Activated T-cell treated with anti-CD3 and anti-CD28 coated beads for 24 hours (primary cell): ENCODE measurements around the gene KIR3DL3.
"Not testable (repeated sequence)": the region's sequence is repeated elsewhere in the genome, so short reads cannot be mapped to it uniquely, and the experiment has no call there.

Source experiments
- DNase-seq: peaks from one replicate; pipeline ENCODE4 v3.0.0-alpha.2; 2020; ENCODE audit warnings: low read depth

KIR3DL3 gene

GRCh38 chr19:54731191-54731590 is 6.9 kb downstream of the KIR3DL3 start:
- no peak for DNase-seq

GRCh38 chr19:54738306-54738705 is 14.1 kb downstream of the KIR3DL3 start, which contains the start of gene KIR2DL3:
KIR2DL3 (plus strand) TSS chr19:54738513; CDS start chr19:54738546, 33 bp downstream.
- not testable (repeated sequence) for DNase-seq

GRCh38 chr19:54738715-54739114 is 14.5 kb downstream of the KIR3DL3 start:
- no peak for DNase-seq

- DNase-seq: no peak
Measured at GRCh38 chr19:54739587-54740497, 15.6 kb downstream of the KIR3DL3 start.

- DNase-seq: not testable (repeated sequence)
Measured at GRCh38 chr19:54741950-54742349, 17.7 kb downstream of the KIR3DL3 start.

- DNase-seq: not testable (repeated sequence)
Measured at GRCh38 chr19:54744080-54744479, 19.8 kb downstream of the KIR3DL3 start.

- not testable (repeated sequence) for DNase-seq
Measured at GRCh38 chr19:54747614-54748322, 23.5 kb downstream of the KIR3DL3 start.

- not testable (repeated sequence) for DNase-seq
Measured at GRCh38 chr19:54750276-54750675, 26.0 kb downstream of the KIR3DL3 start.

GRCh38 chr19:54756204-54757110 is 32.2 kb downstream of the KIR3DL3 start:
- not testable (repeated sequence) for DNase-seq

GRCh38 chr19:54758577-54758976 is 34.3 kb downstream of the KIR3DL3 start:
- DNase-seq: not testable (repeated sequence)

- DNase-seq: not testable (repeated sequence)
Measured at GRCh38 chr19:54764219-54764618, 40.0 kb downstream of the KIR3DL3 start.

GRCh38 chr19:54766464-54766863 is 42.2 kb downstream of the KIR3DL3 start:
- not testable (repeated sequence) for DNase-seq

- DNase-seq: not testable (repeated sequence)
Measured at GRCh38 chr19:54769646-54770045, 45.4 kb downstream of the KIR3DL3 start, which contains the start of gene KIR2DL1. KIR2DL1 (plus strand) TSS chr19:54769793; CDS start chr19:54769851, 58 bp downstream.

GRCh38 chr19:54770511-54770910 is 46.3 kb downstream of the KIR3DL3 start:
- DNase-seq: not testable (repeated sequence)

GRCh38 chr19:54771018-54771960 is 47.0 kb downstream of the KIR3DL3 start:
- not testable (repeated sequence) for DNase-seq

GRCh38 chr19:54772666-54773065 is 48.4 kb downstream of the KIR3DL3 start:
- not testable (repeated sequence) for DNase-seq

- DNase-seq: not testable (repeated sequence)
Measured at GRCh38 chr19:54775095-54775815, 51.0 kb downstream of the KIR3DL3 start.

GRCh38 chr19:54775830-54776229 is 51.6 kb downstream of the KIR3DL3 start:
- DNase-seq: not testable (repeated sequence)

GRCh38 chr19:54777851-54778250 is 53.6 kb downstream of the KIR3DL3 start:
- DNase-seq: not testable (repeated sequence)

GRCh38 chr19:54778896-54779295 is 54.7 kb downstream of the KIR3DL3 start:
- not testable (repeated sequence) for DNase-seq
